ENCODE data around the gene DCDC2B.
"Not testable (repeated sequence)": the region's sequence is repeated elsewhere in the genome, so short reads cannot be mapped to it uniquely, and the experiment has no call there.

Gene DCDC2B

DNA sequence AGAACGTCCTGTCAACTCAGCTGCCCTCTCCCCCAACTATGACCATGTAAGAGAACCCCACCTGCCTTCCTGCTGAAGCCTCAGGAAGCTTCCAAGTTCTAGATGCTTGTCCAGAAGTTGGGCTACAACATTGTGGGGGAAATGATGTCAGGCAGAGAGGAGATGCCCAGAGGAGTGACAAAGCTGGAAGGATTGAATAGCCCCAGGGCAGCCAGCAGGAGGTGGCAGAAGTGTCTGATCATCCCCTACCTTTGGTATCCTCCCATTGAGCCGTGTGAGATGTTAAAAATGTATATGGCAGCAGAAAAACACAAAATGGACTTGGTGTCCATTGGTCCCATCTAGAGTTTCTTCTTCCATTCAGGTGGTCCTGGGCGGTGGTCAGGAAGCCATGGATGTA lies 19.9 kb downstream of the DCDC2B start:
- DNase-seq: no peak

DNA sequence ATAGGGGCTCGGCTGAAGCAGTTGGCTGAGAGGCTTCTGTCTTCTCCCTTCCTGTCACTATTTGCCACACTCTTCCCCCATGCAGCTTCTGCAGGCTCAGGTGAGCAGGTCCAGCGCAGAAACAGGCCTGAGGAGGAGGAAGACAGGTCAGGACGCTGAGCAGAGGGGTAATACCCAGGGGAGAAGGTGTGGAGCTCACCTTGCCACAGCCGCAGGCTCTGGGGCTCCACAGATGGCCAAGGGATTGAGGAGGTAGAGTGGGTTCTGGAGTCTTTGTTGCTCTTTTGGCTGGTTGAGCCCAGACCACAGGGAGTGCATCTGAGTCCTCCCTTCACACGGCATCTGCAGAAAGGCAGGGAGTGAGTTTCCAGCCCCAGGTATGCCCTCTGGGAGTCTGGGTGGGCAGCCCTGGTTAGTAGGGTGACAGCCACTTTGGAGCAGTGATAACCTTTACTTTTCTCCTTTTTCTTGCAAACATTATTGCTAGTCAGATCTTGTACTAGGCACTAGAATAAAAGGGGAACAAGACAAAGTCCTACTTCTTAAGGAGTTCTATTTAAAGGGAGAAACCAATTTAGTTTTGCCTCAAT lies 23.0 kb downstream of the DCDC2B start:
- no peak for DNase-seq

DNA sequence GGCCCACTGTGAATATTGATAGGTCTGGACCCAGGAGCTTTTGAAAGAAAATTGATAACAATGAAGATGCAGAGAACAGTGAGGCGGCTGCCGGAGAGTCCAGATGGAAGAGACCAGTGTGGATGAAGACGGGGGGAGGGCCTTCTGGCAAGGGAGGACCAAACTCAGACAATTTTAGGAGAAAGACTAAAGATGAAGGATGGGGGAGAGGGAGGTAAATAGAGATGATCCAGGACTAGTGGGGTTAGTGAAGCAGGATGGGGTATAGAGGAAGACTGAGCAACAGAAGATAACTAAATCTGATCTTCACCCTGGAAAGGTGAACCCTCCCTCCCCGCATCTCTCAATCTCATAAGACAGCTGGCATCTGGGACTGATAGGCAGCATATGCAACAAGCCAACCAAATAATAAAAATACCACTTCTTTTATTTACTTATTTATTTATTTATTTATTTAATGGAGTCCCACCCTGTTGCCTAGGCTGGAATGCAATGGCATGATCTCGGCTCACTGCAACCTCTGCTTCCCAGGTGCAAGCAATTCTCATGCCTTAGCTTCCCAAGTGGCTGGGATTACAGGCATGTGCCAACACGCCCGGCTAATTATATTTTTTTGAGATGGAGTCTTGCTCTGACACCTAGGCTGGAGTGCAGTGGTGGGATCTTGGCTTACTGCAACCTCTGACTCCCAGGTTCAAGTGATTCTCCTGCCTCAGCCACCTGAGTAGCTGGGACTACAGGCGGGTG lies 23.8 kb downstream of the DCDC2B start:
- no peak for DNase-seq

DNA sequence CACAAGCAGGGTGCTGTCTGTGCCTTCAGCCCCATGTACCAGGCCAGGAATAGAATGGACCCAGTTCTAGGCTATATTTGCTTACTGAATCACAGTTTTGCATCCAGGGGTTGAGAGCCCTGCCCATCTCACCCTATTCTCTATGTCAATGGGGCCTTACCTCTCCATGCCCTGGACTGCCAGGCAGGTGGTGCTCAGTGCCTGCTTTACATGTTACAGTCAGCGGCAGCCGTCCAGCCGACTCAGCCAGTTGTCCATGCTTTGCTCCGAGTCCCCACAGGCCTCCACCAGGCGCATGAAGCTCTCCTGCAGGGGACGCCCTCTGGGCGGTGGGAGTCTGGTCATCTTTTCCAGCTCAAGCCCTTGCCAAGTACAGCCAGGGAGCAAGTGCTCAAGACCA lies 25.9 kb downstream of the DCDC2B start:
- no peak for DNase-seq

DNA sequence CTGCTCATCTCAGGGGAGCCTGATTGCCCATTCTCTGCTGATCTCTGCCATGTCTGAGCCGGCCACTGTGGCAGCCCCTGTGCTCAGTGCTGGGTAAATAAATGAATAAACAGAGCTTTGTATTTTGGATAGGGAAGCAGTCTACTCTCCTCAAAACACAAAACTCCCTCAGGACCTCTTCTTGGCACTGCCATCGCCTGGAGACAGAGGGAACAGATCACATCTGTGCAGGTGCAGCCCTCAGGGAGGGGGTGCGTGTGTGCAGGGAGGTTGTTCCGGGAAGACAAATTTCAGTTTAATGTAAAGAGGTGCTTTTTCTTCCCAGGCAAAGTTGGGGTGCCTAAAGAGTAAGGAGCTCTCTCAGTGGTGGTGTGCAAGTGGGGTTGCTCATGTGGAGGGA lies 30.4 kb downstream of the DCDC2B start:
- no peak for DNase-seq

DNA sequence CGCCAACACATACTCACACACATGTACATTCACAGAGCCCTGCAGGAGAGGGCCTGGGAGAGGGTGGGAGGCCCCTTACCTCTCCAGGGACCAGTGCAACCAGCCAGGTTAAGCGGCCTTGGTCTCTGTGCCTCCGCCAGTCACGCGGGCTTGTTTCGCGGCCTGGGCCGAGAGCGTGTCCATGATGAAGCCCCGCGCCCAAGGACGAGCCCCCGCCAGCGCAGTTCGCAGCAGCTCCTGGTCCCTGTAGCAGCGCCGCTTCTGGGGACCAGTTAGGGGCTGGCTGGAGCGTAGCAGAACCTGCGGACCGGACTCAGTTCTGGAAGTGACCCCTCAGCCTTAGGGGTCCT lies 30.9 kb downstream of the DCDC2B start:
- DNase-seq: no peak

DNA sequence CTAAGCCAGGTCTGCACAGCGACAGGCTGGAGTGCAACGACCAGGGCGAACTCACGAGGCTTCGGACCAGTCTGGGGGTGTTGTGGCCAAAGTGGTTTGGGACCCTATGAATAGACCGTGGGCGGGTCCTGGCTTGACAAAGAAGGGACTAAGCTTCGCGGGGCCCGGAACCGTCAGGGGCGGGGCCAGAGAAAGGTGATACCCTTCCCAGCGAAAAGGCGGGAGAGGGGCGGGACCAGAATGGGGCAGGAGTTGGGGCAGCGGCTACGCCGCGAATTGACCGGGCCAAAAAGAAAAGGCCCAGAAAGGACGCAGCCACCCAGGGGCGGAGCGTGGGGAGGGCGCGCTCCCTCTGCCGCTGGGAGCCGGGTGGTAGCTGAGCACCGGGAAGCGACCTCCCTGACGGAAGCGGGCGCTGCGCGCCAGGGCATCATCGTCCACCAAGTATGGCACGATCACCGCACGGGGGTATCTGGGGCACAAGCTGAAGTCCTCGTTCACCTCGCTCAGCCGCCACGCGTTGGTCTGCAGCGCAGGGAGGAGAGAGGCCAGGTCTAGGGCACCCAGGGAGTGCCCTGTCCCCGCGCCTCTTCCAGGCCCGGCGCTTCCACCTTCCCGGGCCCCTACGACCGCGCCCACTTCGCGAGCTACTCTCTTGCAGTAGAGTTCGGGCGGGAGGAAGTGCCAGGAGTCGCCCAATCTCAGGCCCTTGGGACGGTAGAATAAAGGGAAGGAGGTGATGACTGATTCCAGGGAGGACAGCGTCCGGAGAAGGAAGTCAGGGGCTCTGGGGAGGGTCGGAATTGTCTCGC lies 31.5 kb downstream of the DCDC2B start:
- peak; percentile 45 for DNase-seq

DNA sequence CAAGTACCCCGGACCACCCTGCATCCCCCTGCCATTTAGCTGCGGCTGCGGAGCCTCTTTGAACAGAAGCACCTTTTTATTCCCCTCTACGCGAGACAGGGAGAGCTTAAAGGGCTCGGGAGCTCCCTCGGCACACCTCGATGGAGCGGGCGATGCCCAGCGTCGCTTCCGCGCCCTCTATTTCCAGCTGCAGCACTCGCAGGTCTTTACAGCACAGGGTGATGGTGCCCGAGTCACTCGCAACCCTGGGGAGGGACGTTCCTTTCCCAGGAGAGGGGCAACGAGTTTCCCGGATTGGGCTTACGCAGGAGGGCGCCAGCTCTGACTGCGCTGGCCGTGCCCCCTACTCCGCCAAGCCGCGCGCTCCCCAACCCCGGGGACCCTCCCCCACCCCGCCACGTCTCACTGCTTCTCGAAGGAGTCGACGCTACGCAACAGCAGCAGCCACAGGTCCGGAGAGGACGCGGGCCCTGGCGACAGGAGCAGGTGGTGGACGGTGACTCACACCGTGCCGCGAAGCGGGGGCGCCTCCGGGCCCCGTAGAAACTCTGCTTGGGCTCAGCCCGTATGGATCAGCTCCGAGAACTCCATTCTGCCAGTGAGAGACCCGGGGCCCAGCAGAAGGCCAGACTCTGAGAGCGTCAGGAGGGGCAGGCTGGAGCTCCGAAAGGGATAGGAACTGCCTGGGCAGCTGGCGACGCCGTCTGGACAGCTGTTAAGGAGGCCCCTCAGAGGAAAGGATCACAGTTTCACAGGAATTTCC lies 32.3 kb downstream of the DCDC2B start:
- DNase-seq: peak; percentile 46

DNA sequence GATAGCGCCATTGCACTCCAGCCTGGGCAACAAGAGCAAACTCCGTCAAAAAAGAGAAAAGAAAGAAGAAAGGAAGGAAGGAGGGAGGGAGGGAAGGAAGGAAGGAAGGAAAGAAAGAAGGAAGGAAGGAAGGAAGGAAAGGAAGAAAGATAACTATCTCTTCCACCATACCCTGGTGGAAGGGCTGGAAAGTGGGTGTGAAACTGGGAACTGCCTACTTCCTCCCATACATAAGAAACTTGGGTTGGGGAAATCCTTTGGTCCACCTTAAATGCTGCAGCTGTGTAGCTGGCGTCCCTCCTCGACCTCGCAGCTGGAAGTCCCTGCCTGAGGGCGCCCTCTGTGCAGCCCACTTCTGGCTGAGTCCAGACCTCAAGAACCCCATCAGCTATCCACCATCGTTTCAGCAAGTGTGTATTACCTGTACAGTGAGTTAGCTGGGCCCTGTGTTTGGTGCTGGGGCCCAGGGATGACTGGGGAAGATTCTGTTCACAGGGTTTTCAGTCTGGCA lies 33.5 kb downstream of the DCDC2B start:
- DNase-seq: no peak

DNA sequence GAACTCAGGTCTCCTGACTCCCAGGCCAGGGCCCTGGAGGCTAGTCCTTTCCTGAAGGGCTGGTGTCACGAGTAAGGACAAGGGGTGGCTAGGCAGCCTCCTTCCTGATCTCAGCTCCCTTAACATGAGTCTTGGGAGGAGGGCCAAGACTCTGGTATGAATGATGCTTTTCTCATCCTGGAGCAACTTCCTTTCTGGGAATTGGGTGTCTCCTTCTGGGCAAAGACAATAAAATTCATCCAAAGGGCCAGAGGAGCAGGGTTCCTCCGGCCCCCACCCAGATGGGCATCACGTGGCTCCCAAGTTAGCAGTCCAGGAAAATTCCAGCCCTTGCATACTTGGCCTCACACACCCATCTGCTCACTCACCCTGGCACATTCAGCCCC lies 38.0 kb downstream of the DCDC2B start, which contains the start of gene FAM167B:
Gene FAM167B, plus strand, starts transcription at position 335 of the 386 bp plus-strand sequence. CDS start 200 bp downstream, outside the sequence.
- DNase-seq: peak; percentile 71

DNA sequence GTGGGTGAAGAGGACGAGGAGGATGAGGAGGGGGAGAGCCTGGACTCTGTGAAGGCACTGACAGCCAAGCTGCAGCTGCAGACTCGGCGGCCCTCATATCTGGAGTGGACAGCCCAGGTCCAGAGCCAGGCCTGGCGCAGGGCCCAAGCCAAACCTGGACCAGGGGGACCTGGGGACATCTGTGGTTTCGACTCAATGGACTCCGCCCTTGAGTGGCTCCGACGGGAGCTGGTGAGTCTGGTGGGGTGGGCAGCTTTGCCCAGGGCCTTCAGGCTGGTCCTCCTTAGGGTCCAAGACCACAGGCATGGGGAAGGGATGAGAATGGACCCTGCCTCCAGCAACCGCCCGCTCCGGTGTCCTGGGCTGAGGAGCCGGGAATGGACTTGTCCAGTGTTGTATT lies 38.6 kb downstream of the DCDC2B start:
- no peak for DNase-seq

DNA sequence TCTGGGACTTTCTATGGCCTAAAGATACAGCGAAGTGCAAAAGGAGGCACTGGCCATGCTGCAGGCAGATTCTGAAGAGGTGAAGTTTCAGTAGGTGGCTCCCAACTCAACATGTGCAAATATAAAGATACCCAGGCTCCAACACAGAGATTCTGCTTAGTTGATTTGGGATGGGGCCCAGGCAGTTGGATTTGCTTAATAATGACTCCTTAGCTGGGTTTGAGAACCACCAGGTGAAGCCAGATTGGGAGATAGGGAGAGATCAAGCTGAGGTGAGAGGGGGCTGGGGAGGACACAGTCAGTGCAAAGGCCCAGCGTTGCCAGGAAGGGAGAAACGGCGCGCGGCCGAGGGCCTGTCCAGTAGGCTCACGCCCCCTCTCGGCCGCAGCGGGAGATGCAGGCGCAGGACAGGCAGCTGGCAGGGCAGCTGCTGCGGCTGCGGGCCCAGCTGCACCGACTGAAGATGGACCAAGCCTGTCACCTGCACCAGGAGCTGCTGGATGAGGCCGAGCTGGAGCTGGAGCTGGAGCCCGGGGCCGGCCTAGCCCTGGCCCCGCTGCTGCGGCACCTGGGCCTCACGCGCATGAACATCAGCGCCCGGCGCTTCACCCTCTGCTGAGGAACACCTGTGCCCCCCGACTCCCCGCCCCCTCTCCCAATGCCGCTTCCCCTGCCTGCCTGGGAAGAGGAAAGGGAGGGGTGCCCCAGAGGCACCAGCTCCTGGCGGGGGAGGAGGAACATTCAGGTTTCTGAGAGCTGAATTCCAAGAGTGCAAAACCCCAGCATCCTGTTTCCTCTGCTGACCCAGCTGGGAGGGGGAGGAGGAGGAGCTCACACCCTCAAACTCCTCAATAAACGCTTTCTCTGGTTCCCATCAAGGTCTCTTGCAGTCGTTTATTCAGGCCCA lies 39.3 kb downstream of the DCDC2B start:
- peak; percentile 60 for DNase-seq

DNA sequence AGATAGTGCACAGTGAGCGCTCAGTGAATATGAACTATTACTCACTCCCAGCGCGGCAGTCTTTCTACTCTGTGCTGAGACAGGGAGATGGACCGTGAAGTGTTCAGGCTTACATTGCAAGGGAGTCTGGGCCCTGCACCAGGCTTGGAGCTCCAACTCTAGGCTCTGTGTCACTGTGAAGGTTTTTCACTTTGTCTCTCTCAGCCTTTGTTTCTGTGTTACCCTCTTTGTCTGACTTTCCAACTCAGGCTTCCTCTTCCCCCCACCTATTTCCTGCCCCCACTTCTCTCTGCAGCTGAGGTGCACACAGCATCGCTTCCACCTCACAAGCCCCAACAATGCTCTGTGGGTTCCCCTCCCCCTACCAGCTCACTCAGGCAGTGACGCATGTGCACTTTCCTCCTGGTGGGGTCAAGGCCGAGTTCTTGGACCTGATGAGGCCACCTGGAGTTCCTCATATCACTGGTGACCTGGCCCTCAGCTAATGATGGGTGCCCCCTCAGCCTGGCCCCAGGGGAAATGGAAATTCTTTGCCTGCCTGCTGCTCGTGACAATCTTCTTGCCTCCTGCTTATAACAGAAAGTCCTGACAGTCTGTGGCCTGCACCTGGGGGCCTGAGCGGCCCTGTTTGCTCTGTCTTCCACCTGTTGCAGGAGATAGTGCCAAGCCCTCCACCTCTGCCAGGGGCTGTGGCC lies 41.1 kb downstream of the DCDC2B start:
- DNase-seq: peak; percentile 20

DNA sequence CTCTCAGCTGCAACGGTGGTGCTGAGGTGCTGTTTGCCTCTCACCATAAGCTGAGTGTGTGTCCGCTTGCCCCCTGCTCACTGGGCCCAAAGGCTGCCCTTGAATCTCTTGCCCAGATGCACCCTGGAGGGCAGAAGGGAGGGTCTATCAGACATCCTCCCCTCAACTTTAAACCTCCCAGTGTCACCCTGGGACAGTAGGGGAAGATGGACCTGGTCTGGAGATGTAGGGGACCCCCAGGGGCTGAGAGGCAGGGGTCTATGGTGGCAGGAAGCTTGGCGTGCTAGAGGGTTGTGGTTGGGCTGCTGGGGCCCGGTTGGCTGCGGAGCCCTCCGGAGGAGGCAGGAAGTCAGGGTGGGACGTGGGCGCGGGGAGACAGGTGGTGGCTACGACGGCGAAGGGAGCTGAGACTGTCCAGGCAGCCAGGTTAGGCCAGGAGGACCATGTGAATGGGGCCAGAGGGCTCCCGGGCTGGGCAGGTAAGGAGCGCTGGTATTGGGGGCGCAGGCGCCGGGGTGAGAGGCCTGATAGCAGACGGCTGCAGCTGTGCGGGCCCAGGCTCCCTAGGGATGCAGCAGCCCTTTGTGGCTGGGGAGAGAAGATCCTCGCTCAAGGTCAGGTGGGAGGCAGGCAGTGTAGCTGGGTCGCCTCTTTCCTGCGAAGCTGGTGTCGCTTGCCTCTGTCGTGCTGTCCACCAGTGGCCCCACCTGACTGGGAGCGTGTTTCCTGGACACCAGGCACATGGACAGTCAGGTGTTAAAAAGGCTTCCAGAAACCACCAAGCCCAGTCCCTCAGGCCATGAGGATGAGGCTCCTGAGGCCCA lies 42.2 kb downstream of the DCDC2B start, which contains the start of gene LCK:
Gene LCK, plus strand, starts transcription at position 373 of the 824 bp plus-strand sequence. CDS start 23,065 bp downstream, outside the sequence.
- DNase-seq: no peak

DNA sequence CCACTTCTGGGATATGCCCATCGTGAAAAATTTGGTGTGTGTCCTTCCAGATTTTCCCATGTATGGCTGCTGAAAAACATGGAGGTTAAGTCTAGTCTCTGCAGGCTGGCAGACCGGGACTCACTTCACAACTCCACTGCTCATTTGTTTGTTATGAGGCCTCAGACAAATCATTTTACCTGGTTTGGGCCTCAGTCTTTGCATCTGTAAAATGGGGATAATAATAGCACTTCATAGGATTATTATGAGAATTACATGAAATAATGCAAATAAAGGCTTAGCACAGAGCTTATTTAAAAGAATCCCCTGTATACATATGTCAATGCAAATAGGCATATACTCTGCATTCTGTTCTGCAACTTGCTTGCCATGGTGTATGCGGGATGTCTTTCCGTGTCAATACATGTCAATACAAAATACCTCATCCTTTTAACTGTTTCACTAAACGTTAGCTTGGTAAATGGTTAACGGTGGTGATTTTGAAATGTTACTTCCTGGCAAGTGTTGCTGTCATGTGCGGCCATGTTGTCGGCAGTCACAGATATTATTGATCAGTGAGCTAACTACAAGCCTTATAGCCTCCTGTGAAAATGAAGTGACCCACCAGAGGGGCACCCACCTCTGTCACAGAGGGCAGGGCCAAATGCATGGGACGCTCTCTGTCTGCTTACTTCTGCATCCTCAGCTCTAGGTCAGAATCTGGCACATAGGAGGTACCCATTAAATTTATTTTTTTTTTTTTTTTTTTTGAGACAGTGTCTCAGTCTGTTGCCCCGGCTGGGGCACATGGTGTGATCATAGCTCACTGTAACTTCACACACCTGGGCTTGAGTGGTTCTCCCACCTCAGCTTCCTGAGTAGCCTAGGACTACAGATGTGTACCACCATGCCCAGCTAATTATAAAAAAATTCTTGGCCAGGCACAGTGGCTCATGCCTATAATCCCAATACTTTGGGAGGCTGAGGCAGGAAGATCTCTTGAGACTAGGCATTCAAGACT lies 46.5 kb downstream of the DCDC2B start:
- no peak for DNase-seq

DNA sequence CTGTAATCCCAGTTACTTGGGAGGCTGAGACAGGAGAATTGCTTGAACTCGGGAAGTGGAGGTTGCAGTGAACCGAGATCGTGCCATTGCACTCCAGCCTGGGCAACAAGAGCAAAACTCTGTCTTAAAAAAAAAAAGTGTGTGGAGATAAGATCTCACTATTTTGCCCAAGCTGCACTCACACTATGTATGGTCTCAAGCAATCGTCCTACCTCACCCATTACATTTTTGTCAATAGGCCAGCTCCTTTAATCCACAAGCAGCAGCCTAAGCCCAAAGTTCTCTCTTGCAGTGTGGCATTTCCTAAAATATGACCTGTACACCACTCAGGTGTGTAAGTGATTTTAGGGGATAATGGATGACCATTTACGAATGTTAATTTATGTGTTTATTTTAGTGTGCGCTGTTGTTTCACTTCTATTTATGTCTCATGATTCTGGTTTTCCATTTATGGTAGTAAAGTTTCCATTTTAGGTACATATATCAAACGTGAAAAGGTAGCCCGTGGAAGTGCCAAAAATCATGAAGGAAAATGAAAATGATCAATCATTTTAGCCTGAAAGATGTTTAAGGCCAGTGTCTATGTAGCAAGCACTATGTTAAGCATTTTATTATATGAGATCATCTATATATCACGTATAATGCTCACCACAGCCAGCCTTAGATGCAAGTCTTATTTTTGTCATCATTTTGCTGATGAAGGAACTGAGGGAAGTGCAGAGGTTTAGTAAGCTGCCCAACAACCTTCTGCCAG lies 47.8 kb downstream of the DCDC2B start:
- DNase-seq: no peak

DNA sequence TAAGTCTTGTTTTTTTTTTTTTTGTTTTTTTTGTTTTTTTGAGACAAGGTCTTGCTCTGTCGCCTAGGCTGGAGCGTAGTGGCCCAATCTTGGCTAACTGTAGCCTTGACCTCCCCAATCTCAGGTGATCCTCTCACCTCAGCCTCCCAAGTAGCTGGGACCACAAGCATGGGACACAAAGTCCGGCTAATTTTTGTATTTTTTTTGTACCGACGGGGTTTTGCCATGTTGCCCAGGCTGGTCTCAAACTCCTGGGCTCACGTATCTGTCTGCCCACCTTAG lies 48.3 kb downstream of the DCDC2B start:
- no peak for DNase-seq

DNA sequence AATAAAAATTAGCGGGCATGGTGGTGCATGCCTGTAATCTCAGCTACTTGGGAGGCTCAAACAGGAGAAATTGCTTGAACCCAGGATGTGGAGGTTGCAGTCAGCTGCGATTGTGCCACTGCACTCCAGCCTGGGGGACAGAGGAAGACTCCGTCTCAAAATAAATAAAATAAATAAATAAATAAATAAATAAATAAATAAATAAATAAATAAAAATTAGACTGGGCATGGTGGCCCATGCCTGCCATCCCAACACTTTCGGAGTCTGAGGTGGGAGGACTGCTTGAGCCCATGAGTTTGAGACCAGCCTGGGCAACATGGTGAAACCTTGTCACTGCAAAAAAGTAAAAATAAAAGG lies 54.3 kb downstream of the DCDC2B start:
- DNase-seq: not testable (repeated sequence)

All from fibroblast of skin of right biceps (primary cell).